ENCODE results near the gene MICA. TPM values are rescaled to one million over a fixed set of nuclear protein-coding genes. Genes with fewer than 3 reads are reported as not detected.

MICA gene
- 0.24 TPM for polyA plus RNA-seq (2012; ENCODE audit: insufficient read length, low read depth)

- TF ChIP-seq REST (IDR thresholded peaks at IDR 0.05; ENCODE audit: insufficient read depth in 1 of 2, low read depth in 2 of 2, low read length in 2 of 2) (no peak), SIN3A (IDR thresholded peaks at IDR 0.05; ENCODE audit: borderline replicate concordance, insufficient read depth, low read length) (no peak), POLR2AphosphoS5 (IDR thresholded peaks at IDR 0.05; ENCODE audit: low read depth, low read length) (no peak), FOXP2 (optimal IDR thresholded peaks at IDR 0.05; ENCODE audit: borderline replicate concordance, extremely low read depth, extremely low read length, insufficient read depth) (no peak), TAF1 (IDR thresholded peaks at IDR 0.05; ENCODE audit: borderline replicate concordance, insufficient read depth, low read length) (no peak)
Observed at GRCh38 chr6:31403283-31404060, at the start of gene MICA. Gene MICA, plus strand, starts transcription at chr6:31403595. Its CDS starts 38 bp downstream, at chr6:31403633.

- no peak for TF ChIP-seq REST (IDR thresholded peaks at IDR 0.05; ENCODE audit: insufficient read depth in 1 of 2, low read depth in 2 of 2, low read length in 2 of 2)
- no peak for TF ChIP-seq TAF1 (IDR thresholded peaks at IDR 0.05; ENCODE audit: borderline replicate concordance, insufficient read depth, low read length)
- no peak for TF ChIP-seq FOXP2 (optimal IDR thresholded peaks at IDR 0.05; ENCODE audit: borderline replicate concordance, extremely low read depth, extremely low read length, insufficient read depth)
- no peak for TF ChIP-seq POLR2AphosphoS5 (IDR thresholded peaks at IDR 0.05; ENCODE audit: low read depth, low read length)
- TF ChIP-seq SIN3A (IDR thresholded peaks at IDR 0.05; ENCODE audit: borderline replicate concordance, insufficient read depth, low read length): no peak
Observed at GRCh38 chr6:31354158-31354863, 49.1 kb upstream of the MICA start.

GRCh38 chr6:31354864-31355582 lies 48.4 kb upstream of the MICA start:
- TF ChIP-seq FOXP2 (optimal IDR thresholded peaks at IDR 0.05; ENCODE audit: borderline replicate concordance, extremely low read depth, extremely low read length, insufficient read depth) (no peak), SIN3A (IDR thresholded peaks at IDR 0.05; ENCODE audit: borderline replicate concordance, insufficient read depth, low read length) (no peak), REST (IDR thresholded peaks at IDR 0.05; ENCODE audit: insufficient read depth in 1 of 2, low read depth in 2 of 2, low read length in 2 of 2) (no peak), POLR2AphosphoS5 (IDR thresholded peaks at IDR 0.05; ENCODE audit: low read depth, low read length) (no peak), TAF1 (IDR thresholded peaks at IDR 0.05; ENCODE audit: borderline replicate concordance, insufficient read depth, low read length) (no peak)

GRCh38 chr6:31355583-31355948 lies 47.8 kb upstream of the MICA start:
- TF ChIP-seq REST (IDR thresholded peaks at IDR 0.05; ENCODE audit: insufficient read depth in 1 of 2, low read depth in 2 of 2, low read length in 2 of 2): no peak
- TF ChIP-seq TAF1 (IDR thresholded peaks at IDR 0.05; ENCODE audit: borderline replicate concordance, insufficient read depth, low read length): no peak
- no peak for TF ChIP-seq POLR2AphosphoS5 (IDR thresholded peaks at IDR 0.05; ENCODE audit: low read depth, low read length)

Measured in PFSK-1 (cell line).